ENCODE measurements around the gene ECM2.

Gene ECM2

GRCh38 chr9:92525306-92525705 is 10.5 kb downstream of the ECM2 start:
- TF ChIP-seq CTCF (IDR thresholded peaks at IDR 0.05; ENCODE audit: extremely low read depth, missing control alignments), result no peak
- DNase-seq (ENCODE audit: low spot score), result no peak

DNA sequence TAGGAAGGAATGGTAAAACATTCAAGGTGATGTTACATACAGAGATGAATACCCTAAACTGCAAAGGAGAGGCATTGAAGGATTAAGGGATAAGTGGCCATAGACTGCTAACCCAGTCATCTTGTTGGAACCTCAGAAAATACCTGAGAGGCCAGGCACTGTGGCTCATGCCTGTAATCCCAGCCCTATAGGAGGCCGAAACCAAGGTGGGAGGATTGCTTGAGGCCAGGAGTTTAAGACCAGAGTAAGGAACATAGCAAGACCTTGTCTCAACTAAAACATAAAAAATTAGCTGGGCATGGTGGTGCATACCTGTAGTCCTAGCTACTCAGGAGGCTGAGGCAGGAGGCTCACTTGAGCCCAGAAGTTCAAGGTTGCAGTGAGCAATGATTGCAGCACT is 10.9 kb downstream of the ECM2 start:
- TF ChIP-seq CTCF (IDR thresholded peaks at IDR 0.05; ENCODE audit: extremely low read depth, missing control alignments), result no peak

DNA sequence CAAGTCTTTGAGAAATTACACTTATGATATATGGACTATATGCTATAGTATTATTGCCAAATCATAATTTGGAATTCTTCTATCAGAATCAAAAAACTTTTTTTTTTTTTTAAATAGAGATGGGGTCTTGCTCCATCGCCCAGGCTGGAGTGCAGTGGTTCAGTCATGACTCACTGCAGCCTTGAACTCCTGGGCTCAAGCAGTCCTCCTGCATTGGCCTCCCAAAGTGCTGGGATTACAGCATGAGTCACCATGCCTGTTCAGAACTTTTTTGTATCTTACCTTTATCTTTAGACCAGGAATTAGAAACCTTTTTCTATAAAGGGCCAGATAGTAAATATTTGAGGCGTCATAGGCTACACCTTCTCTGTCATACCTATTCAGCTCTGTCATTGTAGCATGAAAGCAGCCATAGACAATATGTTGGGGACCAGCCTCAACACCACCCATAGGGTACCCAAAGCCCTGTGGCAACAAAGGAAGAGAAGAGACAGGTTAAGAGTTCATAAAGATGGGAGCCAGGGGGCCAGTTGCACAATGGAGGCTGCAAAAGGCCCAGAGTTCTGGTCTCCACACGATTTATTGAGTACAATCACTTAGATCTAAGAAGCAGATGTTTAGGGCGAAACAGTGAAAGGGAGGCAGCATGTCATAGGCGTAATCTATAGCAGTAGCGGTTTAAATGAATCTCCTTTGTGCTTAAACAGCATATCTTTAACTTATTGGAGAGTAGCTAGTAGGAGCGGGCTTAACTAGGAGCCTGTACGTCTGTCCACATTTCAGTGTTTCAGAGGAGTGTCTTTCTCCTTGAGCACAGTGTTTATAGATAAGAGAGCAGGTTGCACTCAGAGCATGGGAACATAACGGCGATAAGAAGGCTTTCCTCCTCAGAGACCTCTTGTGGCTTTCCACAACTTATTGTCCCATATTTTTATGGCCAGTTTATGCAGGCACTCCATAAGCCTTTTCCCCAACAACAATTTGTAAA is 12.5 kb downstream of the ECM2 start:
- TF ChIP-seq CTCF (IDR thresholded peaks at IDR 0.05; ENCODE audit: extremely low read depth, missing control alignments), result no peak
- DNase-seq (ENCODE audit: low spot score), result no peak

More for the DNA sequence above, 10.9 kb downstream of the ECM2 start:
- no peak for DNase-seq (ENCODE audit: low spot score)

DNA sequence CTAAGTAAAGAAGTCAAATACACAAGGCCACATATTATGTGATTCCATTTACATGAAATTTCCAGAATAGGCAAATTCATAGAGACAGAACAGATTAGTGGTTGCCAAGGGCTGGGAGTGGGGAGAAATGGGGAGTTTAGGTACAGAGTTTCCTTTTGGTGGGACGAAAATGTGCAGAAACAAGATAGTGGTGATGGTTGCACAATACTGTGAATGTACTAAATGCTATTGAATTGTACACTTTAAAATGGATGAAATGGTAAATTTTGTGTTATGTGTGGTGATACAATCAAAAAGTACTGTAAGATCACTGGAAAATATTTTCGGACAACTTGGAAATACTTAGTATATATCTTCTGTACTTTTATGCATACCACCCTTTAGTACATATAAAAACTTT is 15.0 kb downstream of the ECM2 start:
- no peak for DNase-seq (ENCODE audit: low spot score)
- no peak for TF ChIP-seq CTCF (IDR thresholded peaks at IDR 0.05; ENCODE audit: extremely low read depth, missing control alignments)

DNA sequence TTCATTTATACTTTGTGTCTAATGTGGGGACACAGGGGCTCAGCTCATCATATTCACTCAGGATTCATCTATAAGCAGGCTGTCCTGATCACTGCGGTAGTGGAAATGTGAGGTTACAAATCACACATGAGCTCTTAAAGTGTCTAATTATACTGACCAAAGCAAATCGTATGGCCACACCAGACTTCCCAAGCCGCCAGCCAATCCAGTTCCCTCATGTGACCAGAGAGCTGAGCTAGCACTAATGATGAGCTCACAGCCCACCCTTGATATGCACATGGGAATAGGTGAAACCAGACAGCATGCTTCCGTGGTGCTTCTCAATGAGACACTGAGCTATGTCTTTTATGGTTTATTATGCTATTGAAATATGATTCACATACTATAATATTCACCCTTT is 17.6 kb downstream of the ECM2 start:
- DNase-seq (ENCODE audit: low spot score), result no peak
- no peak for TF ChIP-seq CTCF (IDR thresholded peaks at IDR 0.05; ENCODE audit: extremely low read depth, missing control alignments)

DNA sequence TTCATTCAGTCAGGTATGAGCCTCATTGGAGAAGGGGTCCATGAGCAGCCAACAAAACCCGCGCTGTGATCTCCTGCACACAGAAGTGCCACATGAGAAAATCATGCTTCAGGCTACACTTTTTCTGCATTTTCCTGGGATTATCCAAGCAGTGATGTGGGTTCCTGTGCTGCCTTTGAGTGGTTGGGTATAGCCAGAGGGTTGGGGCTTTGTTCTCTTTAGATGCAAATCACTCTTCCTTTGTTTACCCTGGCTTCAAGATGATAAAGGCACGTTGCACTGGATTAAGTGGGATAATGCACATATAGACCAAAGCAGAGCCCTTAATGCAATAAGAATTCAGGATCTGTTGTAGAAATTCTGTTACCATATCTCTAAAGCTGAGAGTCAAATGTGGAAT is 18.7 kb downstream of the ECM2 start:
- TF ChIP-seq CTCF (IDR thresholded peaks at IDR 0.05; ENCODE audit: extremely low read depth, missing control alignments), result no peak
- DNase-seq (ENCODE audit: low spot score), result no peak

DNA sequence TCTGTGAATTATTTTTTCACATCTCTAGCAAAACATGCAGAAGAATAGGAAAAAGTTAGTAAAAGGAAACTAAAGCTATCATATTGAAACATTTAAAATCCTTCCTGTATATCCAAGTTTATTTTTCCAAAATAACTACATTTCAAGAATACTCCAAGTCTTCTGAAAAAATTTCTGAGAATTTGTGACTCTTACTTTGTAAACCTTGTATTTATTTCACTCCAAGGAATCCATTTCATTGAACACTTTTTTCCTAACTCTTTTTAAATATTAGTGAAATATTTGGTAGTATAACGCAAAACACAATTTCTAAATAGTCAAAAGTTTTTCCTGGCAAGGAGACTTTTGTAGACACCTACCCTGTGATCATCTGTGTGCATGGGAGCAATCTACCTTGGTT is 19.3 kb downstream of the ECM2 start:
- no peak for TF ChIP-seq CTCF (IDR thresholded peaks at IDR 0.05; ENCODE audit: extremely low read depth, missing control alignments)
- DNase-seq (ENCODE audit: low spot score), result no peak

All from GM20000 (cell line).